CD4-positive, alpha-beta T cell treated with Interferon gamma for 1 hour (primary cell): ENCODE data around the gene CD79A.

Experiments used
- DNase-seq: peaks from one replicate; pipeline ENCODE4 v3.0.0-alpha.2; 2020

CD79A gene

DNA sequence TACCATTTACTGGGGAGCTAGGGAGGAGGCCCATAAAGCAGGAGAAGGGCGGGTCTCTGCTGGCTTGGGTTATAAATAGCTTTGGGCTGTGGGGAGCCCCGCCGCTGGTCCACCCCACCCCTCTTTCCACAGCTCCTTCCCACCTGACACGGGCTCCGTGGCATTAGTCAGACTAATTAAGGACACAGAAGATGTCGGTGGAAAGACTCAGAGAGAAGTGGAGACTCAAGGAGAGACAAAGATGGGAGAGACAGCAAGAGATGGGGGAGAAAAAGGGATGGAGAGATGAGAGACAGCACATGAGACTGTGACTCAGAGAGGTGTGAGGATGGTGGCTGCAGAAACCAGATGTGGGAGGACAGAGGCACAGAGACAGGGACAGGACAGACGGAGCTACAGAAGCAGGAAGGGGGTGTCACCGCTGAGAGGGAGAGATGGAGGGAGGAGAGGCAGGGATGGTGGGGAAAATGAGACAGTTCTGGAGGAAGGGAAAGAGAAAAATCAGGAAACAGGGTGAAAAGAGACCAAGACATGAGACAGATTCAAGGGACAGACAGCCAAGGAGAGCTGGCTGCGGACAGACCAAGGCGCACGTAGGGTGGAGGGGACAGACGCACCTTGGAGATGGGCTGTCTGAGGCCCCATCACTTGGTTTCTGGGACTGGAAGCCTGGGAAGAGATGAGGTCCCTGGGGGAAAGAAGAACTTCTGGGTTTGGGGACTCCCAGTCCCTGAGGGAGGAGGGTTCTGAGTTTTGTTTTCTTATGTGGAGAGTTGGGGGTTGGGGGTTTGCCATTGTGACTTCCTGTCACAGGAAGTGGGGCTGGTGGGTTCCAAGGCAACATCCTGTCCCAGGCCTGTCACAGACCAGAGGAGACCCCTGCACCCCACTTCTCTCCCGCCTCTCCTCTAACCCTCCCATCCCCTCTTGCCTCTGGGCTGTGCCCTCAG lies 10.0 kb downstream of the CD79A start:
- peak; percentile 74 for DNase-seq

DNA sequence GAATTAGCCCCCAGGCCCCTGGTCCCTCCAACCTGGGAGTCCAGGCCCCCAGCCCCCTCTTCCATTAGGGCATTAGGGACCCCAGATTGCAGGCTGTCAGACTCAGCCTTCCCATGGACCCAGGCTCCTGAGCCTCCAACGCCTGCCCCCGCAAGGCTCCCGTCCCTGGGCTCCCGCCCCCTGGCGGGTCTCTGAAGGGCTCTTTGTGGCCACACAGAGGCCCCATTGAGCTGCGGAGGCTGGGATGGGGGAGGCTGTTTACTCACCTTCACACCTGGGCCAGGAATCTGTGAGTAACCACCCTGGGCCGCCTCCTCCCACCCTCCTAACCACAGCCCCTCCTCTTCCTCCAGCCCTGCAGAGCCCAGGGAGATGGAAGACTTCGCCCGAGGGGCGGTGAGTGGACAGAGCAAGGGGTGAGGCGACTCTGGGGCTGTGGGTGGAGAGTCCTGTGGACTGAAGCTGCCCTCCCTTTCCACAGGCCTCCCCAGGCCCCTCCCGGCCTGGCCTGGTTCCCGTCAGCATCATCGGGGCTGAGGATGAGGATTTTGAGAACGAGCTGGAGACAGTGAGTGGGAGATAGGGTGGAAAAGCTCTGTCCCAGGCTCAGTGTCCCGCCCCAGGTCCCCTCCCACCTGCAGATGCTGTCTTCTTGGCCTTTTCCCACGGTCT lies 10.8 kb downstream of the CD79A start:
- peak; percentile 78 for DNase-seq

DNA sequence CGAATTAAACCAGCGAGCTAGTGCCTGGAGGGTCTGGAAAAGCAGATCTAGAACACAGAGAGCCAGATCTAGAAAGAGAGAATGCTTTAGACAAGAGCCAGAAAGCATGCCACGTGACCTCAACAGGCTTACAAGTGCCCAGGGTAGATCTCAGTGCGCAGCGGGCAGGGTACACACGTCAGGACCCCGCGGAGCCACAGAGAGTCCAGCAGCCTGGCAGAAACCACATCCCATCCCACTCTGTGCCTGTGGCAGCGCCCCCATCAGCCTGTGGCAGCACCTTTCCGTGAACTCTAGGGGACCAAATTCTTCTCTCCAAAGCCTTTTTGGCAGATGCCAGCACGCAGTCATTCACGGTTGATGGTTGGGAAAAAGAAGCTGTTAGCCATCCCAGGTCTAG lies 11.8 kb downstream of the CD79A start:
- DNase-seq: no peak

DNA sequence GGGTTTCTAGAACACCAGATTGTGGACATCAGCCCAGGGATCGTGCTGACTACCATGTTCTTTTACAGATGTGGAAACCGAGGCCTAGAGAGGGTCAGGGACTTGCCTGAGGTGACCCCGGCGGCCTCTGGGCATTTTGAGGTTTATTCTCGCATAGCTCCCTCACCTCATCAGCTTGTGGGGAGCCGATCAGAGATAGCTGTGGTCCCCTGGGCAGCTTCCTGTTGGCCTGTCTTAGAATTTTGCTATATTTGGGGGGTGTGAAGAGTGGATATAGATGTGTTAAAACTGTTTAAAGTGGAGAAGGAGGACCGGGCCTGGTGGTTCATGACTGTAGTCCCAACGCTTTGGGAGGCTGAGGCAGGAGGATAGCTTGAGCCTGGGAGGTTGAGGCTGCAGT lies 12.8 kb downstream of the CD79A start:
- DNase-seq: no peak

DNA sequence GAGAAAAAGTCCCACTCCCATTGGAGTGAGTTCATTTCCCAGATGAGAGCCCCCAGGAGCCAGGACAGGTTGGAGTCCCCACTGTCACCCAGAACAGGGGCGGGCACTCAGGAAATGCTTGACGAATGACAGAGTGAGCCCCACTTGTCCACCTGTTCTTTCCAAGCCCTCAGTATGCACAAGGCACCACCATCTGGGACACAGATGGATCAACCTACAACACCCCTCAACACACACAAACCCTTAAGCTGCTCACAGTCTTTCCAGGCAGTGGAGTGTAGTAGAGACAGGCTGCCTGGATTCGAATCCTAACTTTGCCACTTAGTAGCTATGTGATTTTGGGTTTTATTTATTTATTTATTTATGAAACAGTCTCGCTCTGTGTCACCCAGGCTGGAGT lies 13.9 kb downstream of the CD79A start:
- DNase-seq: no peak

DNA sequence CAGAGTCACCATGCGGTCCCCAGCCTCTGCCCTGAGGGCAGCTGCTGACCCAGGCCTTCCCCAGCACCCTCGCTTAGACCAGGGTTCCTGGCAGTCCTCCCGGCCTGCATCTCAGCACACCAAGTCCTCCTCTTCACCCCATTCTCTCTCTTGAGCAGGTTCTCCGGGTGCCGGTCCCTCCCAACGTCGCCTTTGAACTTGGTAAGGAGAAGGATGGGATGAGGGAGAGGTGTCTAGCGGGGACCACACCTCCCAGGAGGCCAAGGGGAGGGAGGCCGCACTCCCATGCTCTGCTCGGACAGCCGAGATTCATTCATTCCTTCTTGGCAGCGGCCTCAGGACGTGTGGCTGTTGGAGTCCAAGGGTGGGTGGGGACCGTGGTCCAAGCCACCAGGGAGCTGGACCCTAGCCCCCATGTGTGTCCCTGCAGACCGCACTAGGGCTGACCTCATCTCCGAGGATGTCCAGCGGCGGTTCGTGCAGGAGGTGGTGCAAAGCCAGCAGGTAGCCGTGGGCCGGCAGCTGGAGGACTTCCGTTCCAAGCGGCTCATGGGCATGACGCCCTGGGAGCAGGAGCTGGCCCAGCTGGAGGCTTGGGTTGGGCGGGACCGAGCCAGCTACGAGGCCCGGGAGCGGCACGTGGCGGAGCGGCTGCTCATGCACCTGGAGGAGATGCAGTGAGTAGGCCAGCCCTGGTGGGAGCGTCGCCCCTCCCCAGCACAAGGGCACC lies 15.3 kb downstream of the CD79A start:
- DNase-seq: no peak

DNA sequence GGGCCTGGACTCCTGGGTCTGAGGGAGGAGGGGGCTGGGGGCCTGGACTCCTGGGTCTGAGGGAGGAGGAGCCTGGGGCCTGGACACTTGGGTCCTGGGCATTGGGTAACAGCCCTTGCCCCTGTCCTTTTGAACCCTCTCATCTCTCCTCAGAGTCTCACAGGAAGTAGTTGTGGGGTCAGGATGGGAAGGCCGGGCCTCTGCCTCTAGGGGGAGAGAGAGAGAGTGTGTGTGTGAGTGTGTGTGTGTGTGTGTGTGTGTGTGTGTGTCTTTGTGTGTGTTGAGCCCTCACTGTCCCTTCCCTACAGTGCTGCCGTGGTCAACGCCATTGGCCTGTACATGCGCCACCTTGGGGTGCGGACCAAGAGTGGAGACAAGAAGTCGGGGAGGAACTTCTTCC lies 16.8 kb downstream of the CD79A start:
- DNase-seq: no peak

DNA sequence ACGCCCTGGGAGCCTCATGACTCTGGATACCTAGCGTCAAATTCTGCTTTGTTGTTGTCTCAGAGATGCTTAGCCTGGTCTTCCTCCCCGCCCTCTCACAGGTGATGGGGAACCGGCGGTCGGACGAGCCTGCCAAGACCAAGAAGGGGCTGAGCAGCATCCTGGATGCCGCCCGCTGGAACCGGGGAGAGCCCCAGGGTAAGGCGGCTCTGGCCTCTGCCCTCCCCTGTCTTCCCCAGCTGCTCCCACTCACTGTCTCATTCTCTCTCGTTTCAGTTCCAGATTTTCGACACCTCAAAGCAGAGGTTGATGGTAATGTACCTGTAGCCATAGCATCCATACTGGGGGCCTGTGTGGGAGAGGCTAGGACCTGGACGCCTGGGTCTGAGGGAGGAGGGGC lies 17.3 kb downstream of the CD79A start:
- DNase-seq: no peak

DNA sequence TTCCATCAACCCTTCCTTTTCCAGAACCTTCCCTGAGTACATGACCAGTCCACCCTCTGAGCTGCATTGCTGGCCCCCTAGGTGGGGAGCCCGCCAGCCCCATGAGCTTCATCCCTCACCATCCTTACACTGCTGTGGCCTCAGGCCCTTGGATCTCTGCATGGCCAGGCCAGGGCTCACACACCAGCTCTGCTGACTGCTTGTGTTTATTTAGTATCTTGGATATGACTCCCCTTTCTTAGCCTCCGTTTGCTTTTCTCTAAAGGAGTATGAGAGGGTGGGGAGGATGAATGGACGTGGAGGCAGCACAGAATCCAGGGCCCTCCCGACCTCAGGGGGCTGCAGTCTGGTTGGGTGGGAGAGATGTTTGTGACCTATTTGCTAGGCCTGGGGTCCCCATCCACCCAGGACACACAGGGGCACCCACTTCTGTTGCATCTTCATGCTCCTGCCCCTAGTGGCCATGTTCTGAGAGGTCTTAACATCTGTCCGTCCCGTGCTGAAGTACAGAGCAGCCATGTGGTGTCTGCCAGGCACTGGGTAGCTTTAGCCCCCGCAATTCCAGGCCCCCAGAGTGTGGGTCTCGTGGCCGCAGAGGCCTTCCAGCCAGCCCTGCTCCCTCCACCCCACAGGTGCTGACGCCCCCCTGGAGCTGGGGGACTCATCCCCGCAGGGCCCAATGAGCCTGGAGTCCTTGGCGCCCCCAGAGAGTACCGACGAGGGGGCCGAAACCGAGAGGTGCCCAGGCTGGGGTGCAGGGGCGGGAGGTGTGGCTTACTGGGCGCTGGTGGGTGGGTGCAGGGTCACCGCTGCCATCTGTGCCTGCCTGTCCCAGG lies 18.9 kb downstream of the CD79A start:
- DNase-seq: no peak

DNA sequence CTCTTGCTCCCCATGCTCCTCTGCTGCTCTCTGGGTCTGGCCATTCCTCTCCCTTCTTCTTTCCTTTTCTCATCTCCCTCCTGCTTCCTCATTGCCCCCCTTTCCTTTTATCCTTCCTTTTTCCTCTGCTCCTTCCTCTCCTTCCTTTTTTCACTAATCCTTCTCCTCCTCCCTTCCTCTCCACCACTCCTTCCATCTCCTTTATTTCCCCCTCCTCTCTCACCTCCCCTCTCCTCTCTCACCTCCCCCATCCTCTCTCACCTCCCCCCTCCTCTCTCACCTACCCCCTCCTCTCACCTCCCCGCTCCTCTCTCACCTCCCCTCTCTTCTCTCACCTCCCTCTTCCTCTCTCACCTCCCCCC lies 19.5 kb downstream of the CD79A start:
- no peak for DNase-seq

DNA sequence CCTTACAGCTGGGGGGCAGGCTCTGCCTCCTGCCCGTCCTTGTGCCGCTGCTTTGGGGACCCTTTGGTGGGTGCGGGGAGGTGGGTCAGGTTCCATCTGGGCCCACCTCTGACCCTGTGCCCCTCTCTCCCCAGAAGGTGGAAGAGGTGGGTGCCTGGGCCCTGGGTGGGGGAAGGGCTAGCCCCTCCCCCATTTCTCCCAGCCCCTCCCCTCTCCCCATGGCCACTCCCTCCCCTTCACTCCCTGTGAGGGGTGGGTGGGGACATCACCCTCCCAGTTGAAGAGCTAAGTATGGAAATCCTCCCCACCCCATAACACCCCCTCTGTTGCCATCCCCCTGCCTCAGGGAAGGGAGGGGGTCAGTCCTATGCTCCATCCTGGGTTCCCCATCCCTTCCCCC lies 20.1 kb downstream of the CD79A start:
- no peak for DNase-seq

DNA sequence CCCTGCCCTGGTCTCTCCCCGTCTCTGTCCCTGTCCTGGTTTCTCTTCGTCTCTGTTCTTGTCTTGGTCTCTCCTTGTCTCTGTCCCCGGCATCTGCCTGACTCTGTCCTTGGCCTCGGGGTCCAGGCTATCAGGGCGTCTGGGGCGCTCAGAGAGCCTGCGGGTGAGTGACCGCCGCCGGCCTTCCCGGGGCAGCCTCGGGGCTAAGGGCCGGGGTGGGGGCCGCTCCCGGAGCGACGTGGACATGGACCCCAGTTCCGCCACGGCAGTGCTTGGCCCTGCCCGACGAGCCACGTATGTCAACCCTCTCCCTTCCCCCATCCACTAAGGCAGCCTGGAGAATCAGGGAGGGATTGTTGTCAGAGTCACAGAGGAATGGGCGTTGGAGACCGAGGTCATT lies 20.7 kb downstream of the CD79A start:
- DNase-seq: no peak

DNA sequence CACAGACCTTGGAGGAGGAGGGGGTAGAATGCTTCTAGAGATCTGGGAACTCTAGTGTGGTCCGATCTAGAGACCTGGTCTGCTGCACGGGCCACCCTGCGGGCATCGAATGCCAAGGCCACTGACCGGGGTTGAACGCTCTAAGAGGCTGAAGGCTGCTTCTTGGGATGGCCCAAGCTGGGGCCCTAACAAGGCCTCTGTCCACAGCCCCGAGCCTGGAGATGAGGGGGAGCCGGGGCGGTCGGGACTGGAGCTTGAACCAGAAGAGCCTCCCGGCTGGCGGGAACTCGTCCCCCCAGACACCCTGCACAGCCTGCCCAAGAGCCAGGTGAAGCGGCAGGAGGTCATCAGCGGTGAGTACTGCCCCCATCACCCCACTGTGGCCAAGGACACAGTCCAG lies 21.2 kb downstream of the CD79A start:
- no peak for DNase-seq

DNA sequence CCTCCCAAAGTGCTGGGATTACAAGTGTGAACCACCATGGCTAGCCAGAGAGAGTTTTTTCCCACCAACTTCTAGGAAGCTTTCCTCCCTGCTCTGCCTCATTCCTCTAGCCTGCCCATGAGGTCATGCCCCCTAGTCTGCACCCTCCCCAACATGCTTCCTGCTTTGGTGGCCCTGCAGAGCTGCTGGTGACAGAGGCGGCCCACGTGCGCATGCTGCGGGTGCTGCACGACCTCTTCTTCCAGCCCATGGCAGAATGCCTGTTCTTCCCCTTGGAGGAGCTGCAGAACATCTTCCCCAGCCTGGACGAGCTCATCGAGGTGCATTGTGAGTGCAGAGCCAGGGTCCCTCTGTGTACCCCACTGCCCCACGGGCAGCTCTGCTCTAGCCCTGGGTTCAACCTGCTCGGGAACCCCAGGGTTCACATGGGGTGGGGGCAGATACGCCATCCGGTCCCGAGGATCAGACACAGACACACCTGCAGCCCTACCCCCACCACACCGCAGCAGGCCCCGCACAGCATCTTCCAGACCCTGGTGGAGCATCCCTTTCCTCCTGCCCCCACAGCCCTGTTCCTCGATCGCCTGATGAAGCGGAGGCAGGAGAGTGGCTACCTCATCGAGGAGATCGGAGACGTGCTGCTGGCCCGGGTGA lies 24.8 kb downstream of the CD79A start:
- no peak for DNase-seq

DNA sequence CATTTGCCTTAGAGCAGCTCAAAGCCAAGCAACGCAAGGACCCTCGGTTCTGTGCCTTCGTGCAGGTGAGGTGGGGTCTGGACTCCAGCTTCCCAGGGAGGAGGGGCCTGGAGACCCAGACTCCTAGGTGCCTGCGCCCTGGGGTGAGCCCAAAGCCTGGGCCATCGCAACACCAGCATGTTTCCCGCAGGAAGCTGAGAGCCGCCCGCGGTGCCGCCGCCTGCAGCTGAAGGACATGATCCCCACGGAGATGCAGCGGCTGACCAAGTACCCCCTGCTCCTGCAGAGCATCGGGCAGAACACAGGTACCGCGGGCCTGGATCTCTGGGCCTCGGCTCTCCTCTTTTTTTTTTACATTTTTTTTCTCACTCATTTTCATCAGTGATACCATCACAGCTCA lies 25.5 kb downstream of the CD79A start:
- DNase-seq: no peak

DNA sequence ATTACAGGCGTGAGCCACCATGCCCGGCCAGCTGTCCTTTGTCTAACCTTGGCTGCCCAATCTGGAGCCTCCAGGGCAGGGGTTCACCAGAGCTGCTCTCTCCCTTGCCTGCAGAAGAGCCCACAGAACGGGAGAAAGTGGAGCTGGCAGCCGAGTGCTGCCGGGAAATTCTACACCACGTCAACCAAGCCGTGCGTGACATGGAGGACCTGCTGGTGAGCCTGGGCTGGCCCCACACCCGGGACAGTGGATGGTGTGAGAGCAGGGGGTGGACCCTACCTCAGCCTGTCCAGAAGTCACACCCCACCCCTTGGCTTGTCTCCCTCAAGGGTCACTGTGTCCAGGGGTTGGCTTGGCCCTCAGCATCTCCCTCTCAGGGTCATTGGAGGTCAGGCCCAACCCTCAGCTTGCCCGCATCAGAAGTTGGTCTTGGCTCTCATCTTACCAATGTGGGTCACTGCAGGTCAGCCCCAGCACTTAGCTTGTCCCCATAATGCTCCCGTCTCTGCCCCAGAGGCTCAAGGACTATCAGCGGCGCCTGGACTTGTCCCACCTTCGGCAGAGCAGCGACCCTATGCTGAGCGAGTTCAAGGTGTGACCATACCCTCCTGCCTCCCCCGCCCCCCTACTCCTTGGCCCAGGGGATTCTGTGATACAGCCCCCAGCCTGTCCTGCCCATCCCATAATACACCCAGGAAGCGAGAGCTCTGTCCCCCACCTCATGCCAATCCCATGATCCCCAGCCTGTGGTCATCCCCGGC lies 26.3 kb downstream of the CD79A start:
- no peak for DNase-seq

DNA sequence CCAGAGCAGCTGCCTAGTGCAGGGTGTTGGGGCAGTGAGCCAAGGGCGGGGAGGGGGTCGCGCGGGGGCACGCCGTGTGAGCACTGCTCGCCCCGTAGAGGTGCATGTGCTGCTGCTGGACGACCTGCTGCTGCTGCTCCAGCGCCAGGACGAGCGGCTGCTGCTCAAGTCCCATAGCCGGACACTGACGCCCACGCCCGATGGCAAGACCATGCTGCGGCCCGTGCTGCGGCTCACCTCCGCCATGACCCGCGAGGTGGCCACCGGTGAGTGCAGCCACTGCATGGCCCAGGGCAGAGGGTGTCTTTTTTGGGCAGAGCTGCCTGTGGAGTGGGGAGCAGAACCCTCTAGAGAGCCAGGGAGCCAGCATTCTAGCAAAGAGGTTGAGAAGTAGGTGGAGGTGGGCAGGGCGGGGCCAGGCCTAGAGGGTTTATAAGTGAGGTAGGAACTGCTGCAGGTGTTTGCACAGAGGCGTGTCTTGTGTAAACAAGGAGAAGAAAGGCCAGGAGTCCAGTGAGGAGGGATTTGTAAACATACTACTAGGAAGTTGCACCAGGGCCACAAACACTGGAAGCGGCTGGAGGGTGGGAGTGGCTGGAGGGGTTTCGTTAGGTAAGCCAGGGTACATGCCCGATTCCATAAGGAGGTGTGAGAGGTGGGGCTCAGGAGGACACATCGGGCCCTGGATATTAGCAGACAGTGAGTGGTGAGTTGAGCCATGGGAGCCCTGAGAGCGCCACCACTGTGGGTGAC lies 27.2 kb downstream of the CD79A start:
- no peak for DNase-seq

DNA sequence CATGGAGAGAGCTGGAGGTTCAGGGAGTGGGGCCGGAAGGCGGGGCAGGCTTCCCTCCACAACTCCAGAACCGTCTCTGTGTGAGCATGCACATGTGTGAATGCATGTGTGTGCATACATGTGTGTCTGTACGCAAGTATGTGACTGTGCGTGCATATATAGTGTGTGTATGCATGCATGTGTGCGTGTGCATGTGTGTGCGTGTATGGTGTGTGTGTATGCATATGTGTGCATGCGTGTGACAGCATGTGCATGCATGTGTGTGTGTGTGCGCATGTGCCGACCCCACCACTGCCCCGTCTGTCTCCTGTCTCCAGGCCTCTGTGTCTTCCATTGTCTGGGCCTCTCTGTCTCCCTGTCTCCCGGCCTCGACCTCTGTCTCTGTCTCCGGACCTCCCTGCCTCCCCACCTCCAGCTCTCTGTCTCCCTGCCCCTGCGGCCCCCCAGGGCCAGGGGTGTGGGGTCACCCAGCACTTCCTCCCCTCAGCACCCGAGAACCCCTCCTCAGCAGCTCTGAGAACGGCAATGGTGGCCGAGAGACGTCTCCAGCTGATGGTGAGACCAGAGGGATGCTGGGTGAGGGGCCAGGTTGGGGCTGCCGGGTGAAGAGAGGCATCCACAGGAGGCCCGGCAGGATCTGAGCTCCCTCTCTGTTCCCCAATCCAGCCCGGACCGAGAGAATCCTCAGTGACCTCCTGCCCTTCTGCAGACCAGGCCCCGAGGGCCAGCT lies 28.4 kb downstream of the CD79A start:
- no peak for DNase-seq

DNA sequence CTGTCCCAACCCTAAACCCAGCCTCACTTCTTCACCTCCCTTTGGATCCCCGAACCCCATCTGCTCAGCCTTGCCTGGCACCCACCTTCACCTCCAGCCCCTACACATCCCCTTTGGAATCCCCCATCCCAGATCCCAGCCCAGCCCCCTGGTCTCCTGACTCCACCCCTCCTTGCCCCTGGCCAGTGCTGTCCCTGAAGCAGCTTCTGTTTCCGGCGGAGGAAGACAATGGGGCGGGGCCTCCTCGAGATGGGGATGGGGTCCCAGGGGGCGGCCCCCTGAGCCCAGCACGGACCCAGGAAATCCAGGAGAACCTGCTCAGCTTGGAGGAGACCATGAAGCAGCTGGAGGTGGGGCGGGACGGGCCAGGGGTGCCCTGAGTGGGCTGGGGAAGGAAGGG lies 29.2 kb downstream of the CD79A start:
- no peak for DNase-seq
